ENCODE data around the gene POTEM.
"Not testable (repeated sequence)": the region's sequence is repeated elsewhere in the genome, so short reads cannot be mapped to it uniquely, and the experiment has no call there.

POTEM gene

GRCh38 chr14:18967134-18967533 is at the start of gene POTEM:
TSS of gene POTEM (plus strand) at chr14:18967434. CDS start at chr14:18967486, 52 bp downstream.
- H3K27ac Mint-ChIP-seq; H3K27me3 Mint-ChIP-seq; H3K4me3 Mint-ChIP-seq; H3K4me1 Mint-ChIP-seq; H3K36me3 Mint-ChIP-seq (ENCODE audit: low read depth); H3K9me3 Mint-ChIP-seq; DNase-seq; ATAC-seq: not testable (repeated sequence)

GRCh38 chr14:18918345-18918744 is 48.9 kb upstream of the POTEM start:
- not testable (repeated sequence) for ATAC-seq; H3K9me3 Mint-ChIP-seq; DNase-seq; H3K4me1 Mint-ChIP-seq; H3K36me3 Mint-ChIP-seq (ENCODE audit: low read depth); H3K27me3 Mint-ChIP-seq; H3K27ac Mint-ChIP-seq; H3K4me3 Mint-ChIP-seq

- H3K4me1 Mint-ChIP-seq; H3K27me3 Mint-ChIP-seq; DNase-seq; ATAC-seq; H3K4me3 Mint-ChIP-seq; H3K9me3 Mint-ChIP-seq; H3K27ac Mint-ChIP-seq; H3K36me3 Mint-ChIP-seq (ENCODE audit: low read depth): not testable (repeated sequence)
Measured at GRCh38 chr14:18920052-18920451, 47.2 kb upstream of the POTEM start.

- not testable (repeated sequence) for DNase-seq; H3K4me3 Mint-ChIP-seq; H3K27ac Mint-ChIP-seq; H3K4me1 Mint-ChIP-seq; ATAC-seq; H3K9me3 Mint-ChIP-seq; H3K36me3 Mint-ChIP-seq (ENCODE audit: low read depth); H3K27me3 Mint-ChIP-seq
Measured at GRCh38 chr14:18921055-18921701, 46.1 kb upstream of the POTEM start.

- H3K4me1 Mint-ChIP-seq; H3K36me3 Mint-ChIP-seq (ENCODE audit: low read depth); H3K27me3 Mint-ChIP-seq; DNase-seq; H3K27ac Mint-ChIP-seq; H3K9me3 Mint-ChIP-seq; ATAC-seq; H3K4me3 Mint-ChIP-seq: not testable (repeated sequence)
Measured at GRCh38 chr14:18936848-18937247, 30.4 kb upstream of the POTEM start.

GRCh38 chr14:18938733-18939132 is 28.5 kb upstream of the POTEM start:
- not testable (repeated sequence) for H3K36me3 Mint-ChIP-seq (ENCODE audit: low read depth); H3K4me1 Mint-ChIP-seq; ATAC-seq; DNase-seq; H3K27me3 Mint-ChIP-seq; H3K9me3 Mint-ChIP-seq; H3K27ac Mint-ChIP-seq; H3K4me3 Mint-ChIP-seq

GRCh38 chr14:18949939-18950338 is 17.3 kb upstream of the POTEM start:
- not testable (repeated sequence) for ATAC-seq; H3K36me3 Mint-ChIP-seq (ENCODE audit: low read depth); DNase-seq; H3K4me3 Mint-ChIP-seq; H3K27ac Mint-ChIP-seq; H3K27me3 Mint-ChIP-seq; H3K9me3 Mint-ChIP-seq; H3K4me1 Mint-ChIP-seq

GRCh38 chr14:18953085-18953484 is 14.1 kb upstream of the POTEM start:
- not testable (repeated sequence) for DNase-seq; H3K36me3 Mint-ChIP-seq (ENCODE audit: low read depth); H3K27ac Mint-ChIP-seq; ATAC-seq; H3K4me1 Mint-ChIP-seq; H3K9me3 Mint-ChIP-seq; H3K27me3 Mint-ChIP-seq; H3K4me3 Mint-ChIP-seq

- not testable (repeated sequence) for ATAC-seq; H3K9me3 Mint-ChIP-seq; DNase-seq; H3K4me3 Mint-ChIP-seq; H3K4me1 Mint-ChIP-seq; H3K36me3 Mint-ChIP-seq (ENCODE audit: low read depth); H3K27ac Mint-ChIP-seq; H3K27me3 Mint-ChIP-seq
Measured at GRCh38 chr14:18955816-18956215, 11.4 kb upstream of the POTEM start.

GRCh38 chr14:18961576-18961975 is 5.7 kb upstream of the POTEM start:
- not testable (repeated sequence) for H3K27ac Mint-ChIP-seq; ATAC-seq; DNase-seq; H3K27me3 Mint-ChIP-seq; H3K36me3 Mint-ChIP-seq (ENCODE audit: low read depth); H3K9me3 Mint-ChIP-seq; H3K4me1 Mint-ChIP-seq; H3K4me3 Mint-ChIP-seq

GRCh38 chr14:18962143-18962542 is 5.1 kb upstream of the POTEM start:
- not testable (repeated sequence) for H3K27me3 Mint-ChIP-seq; H3K27ac Mint-ChIP-seq; H3K4me3 Mint-ChIP-seq; ATAC-seq; H3K9me3 Mint-ChIP-seq; H3K4me1 Mint-ChIP-seq; H3K36me3 Mint-ChIP-seq (ENCODE audit: low read depth); DNase-seq

- DNase-seq; H3K27me3 Mint-ChIP-seq; H3K27ac Mint-ChIP-seq; H3K9me3 Mint-ChIP-seq; H3K36me3 Mint-ChIP-seq (ENCODE audit: low read depth); H3K4me1 Mint-ChIP-seq; ATAC-seq; H3K4me3 Mint-ChIP-seq: not testable (repeated sequence)
Measured at GRCh38 chr14:18963276-18963675, 4.0 kb upstream of the POTEM start.

GRCh38 chr14:18964878-18965277 is 2.4 kb upstream of the POTEM start:
- ATAC-seq: peak; percentile 34
- not testable (repeated sequence) for H3K4me3 Mint-ChIP-seq

GRCh38 chr14:19002566-19002965 is 35.3 kb downstream of the POTEM start:
- not testable (repeated sequence) for H3K27me3 Mint-ChIP-seq; H3K4me1 Mint-ChIP-seq; H3K36me3 Mint-ChIP-seq (ENCODE audit: low read depth); ATAC-seq; DNase-seq; H3K4me3 Mint-ChIP-seq; H3K27ac Mint-ChIP-seq; H3K9me3 Mint-ChIP-seq

More at GRCh38 chr14:18964878-18965277, 2.4 kb upstream of the POTEM start:
- not testable (repeated sequence) for H3K36me3 Mint-ChIP-seq (ENCODE audit: low read depth); H3K27me3 Mint-ChIP-seq; H3K27ac Mint-ChIP-seq; H3K4me1 Mint-ChIP-seq; H3K9me3 Mint-ChIP-seq; DNase-seq

- not testable (repeated sequence) for H3K4me3 Mint-ChIP-seq; H3K36me3 Mint-ChIP-seq (ENCODE audit: low read depth); H3K4me1 Mint-ChIP-seq; DNase-seq; ATAC-seq; H3K27ac Mint-ChIP-seq; H3K27me3 Mint-ChIP-seq; H3K9me3 Mint-ChIP-seq
Measured at GRCh38 chr14:19006490-19006889, 39.3 kb downstream of the POTEM start.

GRCh38 chr14:19007678-19008077 is 40.4 kb downstream of the POTEM start:
- not testable (repeated sequence) for DNase-seq; H3K27me3 Mint-ChIP-seq; H3K27ac Mint-ChIP-seq; H3K4me1 Mint-ChIP-seq; H3K4me3 Mint-ChIP-seq; H3K9me3 Mint-ChIP-seq; H3K36me3 Mint-ChIP-seq (ENCODE audit: low read depth); ATAC-seq

Data from activated naive CD8-positive, alpha-beta T cell treated with anti-CD3 and anti-CD28 coated beads, Interleukin-2, amount 50 U/mL, for 24 hours (primary cell).